Sigmoid colon (tissue), 4 donors: ENCODE results near the gene ATG2A.

ENCODE experiments used
- EP300 ChIP-seq, 4 donors: sonication (generic); formaldehyde crosslinking; IDR thresholded peaks; one replicate each; pipeline ENCODE4 v1.6.1; 2017; ENCODE audit warnings: antibody characterized with exemption in 4 of 4
- POLR2A ChIP-seq, 2 donors: fragments of 450-650 bp; IDR thresholded peaks; one replicate each; pipeline ENCODE4 v1.6.1; 2016; ENCODE audit warnings: antibody characterized with exemption in 2 of 2, mild to moderate bottlenecking in 2 of 2, moderate library complexity in 2 of 2
- TF ChIP-seq, protein P1 (sequence below), 4 experiments: fragments of 450-650 bp in 3 of 4; fragments of 200-600 bp in 1 of 4; IDR thresholded peaks; one replicate each; pipeline ENCODE4 v1.5.1; 2016 to 2019; ENCODE audit warnings: antibody characterized with exemption in 4 of 4, mild to moderate bottlenecking in 3 of 4, moderate library complexity in 2 of 4

DNA sequence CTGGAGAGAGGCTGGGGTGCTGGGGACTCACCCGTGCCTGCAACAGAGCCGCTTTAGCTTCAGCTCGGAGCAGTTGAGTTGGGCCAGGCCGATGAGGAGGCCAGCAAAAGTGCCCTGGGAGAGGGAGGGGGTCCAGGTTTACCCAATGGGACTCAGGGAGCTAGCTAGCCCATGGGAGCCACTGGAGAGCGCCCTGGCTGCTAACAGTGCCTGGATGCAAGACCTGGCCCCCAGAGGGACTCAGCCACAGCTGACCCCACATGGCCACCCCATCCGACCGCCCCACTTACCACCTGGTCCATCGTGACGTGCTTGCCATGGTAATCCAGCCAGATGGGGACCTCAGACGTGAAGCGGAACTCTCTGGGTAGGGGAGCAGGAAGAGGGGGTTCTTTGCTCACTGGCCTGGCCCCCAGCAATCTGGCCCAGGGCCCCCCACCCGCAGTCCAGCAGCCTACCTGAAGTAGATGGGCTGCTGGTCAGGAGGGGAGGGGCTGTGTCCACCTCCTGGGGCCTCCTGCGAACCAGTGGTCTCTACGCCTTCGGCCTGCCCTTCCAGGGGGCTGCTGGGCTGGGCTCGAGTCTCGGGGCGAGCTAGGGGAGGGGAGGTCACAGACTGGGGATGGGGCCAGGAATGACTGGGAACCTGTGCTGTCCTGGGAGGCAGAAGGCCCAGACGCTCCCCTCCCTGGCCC is 19.5 kb downstream of the ATG2A start:
- TF ChIP-seq, protein P1, sequence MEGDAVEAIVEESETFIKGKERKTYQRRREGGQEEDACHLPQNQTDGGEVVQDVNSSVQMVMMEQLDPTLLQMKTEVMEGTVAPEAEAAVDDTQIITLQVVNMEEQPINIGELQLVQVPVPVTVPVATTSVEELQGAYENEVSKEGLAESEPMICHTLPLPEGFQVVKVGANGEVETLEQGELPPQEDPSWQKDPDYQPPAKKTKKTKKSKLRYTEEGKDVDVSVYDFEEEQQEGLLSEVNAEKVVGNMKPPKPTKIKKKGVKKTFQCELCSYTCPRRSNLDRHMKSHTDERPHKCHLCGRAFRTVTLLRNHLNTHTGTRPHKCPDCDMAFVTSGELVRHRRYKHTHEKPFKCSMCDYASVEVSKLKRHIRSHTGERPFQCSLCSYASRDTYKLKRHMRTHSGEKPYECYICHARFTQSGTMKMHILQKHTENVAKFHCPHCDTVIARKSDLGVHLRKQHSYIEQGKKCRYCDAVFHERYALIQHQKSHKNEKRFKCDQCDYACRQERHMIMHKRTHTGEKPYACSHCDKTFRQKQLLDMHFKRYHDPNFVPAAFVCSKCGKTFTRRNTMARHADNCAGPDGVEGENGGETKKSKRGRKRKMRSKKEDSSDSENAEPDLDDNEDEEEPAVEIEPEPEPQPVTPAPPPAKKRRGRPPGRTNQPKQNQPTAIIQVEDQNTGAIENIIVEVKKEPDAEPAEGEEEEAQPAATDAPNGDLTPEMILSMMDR (IDR thresholded peaks at IDR 0.05): no peak
- TF ChIP-seq POLR2A (IDR thresholded peaks at IDR 0.05): no peak
- no peak for TF ChIP-seq EP300 (IDR thresholded peaks at IDR 0.05)
